NCI-H2227 treated with DMSO at 0.1 percent for 48 hours (cell line): ENCODE measurements around the gene MPHOSPH8.
"Not testable (repeated sequence)": the region's sequence is repeated elsewhere in the genome, so short reads cannot be mapped to it uniquely, and the experiment has no call there.

Experiments
- DNase-seq: peaks from one replicate; lab custom pipeline; 2025; lab: John Stamatoyannopoulos, UW

MPHOSPH8 gene

DNA sequence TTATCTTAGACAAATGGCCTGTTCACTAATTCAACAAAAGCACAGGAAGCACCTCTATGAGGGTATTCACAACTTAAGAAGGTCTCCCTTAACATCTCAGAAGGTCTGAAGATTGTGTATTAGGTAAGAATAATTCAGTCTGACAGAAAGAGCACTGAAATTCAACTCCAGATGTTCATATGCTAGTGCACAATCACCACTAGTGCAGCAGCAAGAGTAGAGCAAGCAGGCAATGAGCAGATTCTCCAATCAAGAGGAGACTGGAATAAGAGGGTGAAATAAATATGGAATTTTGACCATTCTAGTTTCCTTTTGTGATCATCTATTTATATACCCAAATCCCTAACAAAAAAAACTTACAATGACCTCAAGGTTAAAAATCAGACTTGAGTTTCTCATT is 52.0 kb downstream of the MPHOSPH8 start:
- no peak for DNase-seq

- not testable (repeated sequence) for DNase-seq
These were observed 58.0 kb downstream of the MPHOSPH8 start for GRCh38 chr13:19691447-19691846.

- no peak for DNase-seq
These were observed 62.0 kb downstream of the MPHOSPH8 start for GRCh38 chr13:19695428-19695827.

GRCh38 chr13:19695829-19696228 is 62.4 kb downstream of the MPHOSPH8 start:
- no peak for DNase-seq

- not testable (repeated sequence) for DNase-seq
These were observed 67.5 kb downstream of the MPHOSPH8 start for GRCh38 chr13:19700963-19701362.

DNA sequence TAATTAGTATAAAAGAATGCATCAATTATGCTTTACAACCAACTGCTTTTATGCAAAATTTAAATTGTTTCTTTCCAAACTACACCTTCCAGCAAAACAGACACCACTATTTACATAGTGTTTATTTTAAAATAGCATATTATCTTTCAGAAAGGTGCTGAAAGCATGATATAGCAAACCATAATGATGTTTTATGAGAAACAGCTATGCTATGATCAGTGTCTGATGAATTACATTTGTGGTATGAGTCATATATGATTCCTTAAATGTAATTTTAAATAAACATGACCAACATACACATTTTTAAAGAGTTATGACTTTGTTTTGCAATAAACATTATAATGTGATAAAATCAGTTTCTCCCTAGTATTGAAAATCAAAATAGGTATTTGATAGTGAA is 68.2 kb downstream of the MPHOSPH8 start:
- not testable (repeated sequence) for DNase-seq

DNA sequence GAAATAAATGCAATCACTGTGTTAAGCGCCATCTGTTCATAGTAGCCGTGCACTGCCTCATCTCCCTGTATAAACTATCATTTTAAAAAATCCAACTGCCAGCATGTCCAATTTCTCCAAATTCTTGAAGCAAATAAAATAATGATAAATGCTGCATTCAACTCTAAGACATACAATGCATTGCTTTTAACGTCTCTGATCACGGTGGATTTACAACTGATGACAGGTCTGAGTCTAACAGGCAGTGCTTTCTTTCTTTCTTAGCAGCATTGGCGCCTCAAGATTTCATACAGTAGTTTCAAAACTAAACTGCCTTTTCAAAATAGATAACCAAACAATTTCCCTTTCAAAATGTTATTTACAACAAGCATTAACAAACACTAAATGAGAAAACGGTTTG is 70.8 kb downstream of the MPHOSPH8 start:
- not testable (repeated sequence) for DNase-seq

DNA sequence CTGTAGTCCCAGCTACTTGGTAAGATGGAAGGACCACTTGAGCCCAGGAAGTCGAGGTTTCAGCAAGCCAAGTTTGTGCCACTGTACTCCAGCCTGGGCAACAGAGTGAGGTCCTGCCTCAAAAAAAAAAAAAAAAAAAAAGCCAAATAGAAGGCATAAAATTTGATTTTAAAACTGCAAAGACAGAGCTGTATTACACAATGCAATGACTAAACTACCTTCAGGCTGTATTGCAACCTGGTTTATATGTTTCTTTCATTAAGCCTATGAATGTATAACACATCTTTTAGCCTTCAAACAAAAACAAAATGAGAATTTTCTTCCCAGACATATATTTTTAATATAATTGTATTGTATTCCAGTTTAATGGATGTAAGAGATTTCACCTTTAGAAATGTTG is 75.6 kb downstream of the MPHOSPH8 start:
- DNase-seq: not testable (repeated sequence)

DNA sequence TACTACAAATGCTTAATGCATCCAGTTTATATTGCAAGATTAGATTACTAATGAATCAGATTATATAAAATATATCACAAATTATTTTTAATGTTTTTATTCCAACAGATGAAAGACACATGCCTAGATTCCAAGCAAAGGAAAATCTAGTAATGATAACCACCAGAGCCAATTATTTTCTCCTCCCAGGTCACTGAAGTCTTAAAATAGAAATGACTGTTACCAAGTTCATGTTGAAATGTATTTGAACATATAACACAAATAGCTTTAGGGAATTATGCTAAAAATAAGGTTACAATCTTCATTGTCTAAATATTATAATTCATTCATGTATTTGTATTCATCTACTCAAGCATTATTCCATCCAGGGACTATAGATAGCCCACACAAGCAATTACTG is 76.3 kb downstream of the MPHOSPH8 start:
- not testable (repeated sequence) for DNase-seq

DNA sequence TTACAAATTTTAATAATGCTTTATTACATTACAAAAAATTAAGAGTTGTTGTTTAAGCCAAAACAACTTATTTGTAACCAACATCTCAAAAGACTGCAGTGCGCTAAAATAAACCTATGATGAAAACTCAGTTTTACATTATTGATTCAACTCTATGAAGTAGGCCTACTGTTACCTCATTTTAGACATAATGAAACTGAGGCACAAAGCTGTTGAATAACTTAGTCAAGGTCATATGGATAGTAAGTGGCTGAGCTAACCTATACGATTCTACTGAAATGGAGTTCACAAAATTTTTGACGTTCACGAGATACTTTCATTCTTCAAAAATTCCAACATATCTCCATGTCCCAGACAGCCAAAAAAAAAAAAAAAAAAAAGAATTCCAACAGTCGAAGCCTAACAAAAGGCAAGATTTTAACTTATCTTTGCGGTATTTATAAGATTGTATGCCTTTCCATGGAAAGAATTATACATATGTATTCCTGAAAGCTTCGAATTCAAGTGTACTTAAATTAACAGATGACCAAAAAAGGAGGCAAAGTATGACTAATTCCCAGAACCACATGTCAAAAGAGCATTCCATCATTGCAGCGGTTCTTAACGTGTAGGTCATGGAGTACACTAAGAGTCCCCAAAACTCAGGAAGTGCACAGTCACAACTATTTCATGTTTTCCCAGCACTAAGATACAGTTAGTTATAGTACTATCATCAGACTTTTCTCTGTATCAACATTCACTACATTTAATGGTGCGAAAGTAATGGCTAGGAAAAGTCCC is 79.9 kb downstream of the MPHOSPH8 start:
- DNase-seq: no peak

- no peak for DNase-seq
These were observed 86.6 kb downstream of the MPHOSPH8 start for GRCh38 chr13:19720039-19720438.
